NK-92 (cell line): ENCODE results near the gene RBBP9.
A peak's percentile ranks its signal among the peaks of the same experiment; 100 is the strongest.
"Not testable (repeated sequence)": the region's sequence is repeated elsewhere in the genome, so short reads cannot be mapped to it uniquely, and the experiment has no call there.

Source experiments
- DNase-seq: peaks from one replicate; lab custom pipeline; 2025; ENCODE audit not compliant: unreplicated experiment; lab: John Stamatoyannopoulos, UW

Gene RBBP9

GRCh38 chr20:18506744-18507143 is 9.7 kb upstream of the RBBP9 start:
- DNase-seq, result no peak

DNA sequence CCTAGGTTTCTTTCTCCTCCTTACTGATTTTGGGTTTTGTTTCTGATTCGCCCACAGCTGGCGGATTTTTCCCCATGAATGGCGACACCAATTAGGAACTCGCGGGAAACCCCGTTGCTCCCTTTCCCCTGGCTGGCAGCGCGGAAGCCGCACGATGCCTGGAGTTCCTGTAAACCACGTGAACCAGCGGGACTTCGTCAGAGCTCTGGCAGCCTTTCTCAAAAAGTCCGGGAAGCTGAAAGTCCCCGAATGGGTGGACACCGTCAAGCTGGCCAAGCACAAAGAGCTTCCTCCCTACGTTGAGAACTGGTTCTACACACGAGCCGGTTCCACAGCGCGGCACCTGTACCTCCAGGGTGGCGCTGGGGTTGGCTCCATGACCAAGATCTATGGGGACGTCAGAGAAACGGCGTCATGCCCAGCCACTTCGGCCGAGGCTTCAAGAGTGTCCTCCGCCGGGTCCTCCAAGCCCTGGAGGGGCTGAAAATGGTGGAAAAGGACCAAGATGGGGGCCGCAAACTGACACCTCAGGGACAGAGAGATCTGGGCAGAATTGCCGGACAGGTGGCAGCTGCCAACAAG is 7.5 kb upstream of the RBBP9 start:
- DNase-seq, result no peak

DNA sequence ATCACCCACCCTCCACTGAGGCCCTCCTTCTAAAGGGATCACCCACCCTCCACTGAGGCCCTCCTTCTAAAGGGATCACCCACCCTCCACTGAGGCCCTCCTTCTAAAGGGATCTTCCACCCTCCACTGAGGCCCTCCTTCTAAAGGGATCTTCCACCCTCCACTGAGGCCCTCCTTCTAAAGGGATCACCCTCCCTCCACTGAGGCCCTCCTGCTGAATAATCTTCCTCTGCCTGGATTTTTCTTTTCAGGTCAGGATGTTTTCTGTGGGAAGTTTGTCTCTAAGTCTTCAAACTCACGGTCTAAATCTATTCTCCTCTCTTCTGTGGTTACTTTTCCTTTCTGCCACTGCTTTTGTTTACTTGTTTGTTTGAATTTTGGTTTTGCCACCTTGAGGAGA is 4.6 kb upstream of the RBBP9 start:
- not testable (repeated sequence) for DNase-seq

DNA sequence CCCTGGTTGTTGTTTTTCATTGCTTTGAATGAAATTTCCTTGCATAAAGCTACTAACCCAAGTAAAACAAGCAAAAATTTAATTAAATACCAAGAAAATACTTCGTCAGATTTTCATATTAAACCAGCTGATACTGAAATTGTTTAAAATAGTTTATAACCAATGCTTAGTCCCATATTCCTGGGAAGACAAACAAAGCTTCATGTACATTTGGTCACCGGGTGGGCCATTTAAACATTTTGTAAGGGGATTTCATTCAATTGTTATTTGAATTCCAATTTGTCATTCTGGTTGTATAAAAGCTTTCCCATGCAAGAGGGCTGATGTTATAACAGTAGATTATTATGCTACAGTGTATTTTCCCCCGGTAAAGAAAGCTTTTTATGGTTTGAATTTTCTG is 578 bp upstream of the RBBP9 start:
- no peak for DNase-seq

DNA sequence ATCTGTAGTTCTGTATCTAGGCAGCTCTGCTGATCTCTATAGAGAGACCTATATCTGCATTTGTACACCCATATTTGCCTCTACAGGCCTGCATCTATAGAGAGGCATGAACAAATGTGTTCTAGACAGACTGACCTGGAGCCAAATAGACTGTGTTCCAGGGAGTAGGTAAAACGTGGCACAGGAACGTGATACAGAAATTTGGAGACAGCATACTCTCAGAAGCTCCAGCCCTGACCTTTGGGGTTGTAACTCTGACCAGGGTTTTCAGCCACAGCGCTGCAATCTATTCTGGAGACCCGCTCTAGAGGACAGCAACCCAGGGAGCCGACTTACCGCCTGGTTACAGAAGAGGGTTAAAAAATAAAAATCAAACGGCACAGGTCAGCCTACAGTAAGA is 983 bp downstream of the RBBP9 start:
- DNase-seq, result no peak

- DNase-seq, result no peak
Measured at GRCh38 chr20:18488301-18488700, 8.7 kb downstream of the RBBP9 start.

GRCh38 chr20:18481596-18481995 is 15.4 kb downstream of the RBBP9 start:
- no peak for DNase-seq

DNA sequence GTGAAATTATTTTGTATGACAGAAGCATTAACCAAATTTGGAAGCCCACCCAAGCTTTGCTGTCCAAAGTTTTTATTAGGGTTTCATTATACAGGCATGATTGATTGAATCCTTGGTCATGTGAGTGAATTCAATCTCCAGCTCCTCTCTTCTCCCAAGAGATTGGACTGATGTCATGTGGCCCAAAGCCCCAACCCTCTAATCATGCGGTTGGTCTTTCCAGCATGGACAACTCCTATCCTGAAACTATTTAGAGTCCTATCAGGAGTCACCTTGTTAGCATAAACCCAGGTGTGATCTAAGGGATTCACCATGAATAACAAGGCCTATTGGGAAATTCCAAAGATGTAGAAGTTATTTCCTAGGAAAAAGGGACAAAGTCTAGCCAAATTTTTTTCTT is 19.2 kb downstream of the RBBP9 start:
- DNase-seq, result no peak

DNA sequence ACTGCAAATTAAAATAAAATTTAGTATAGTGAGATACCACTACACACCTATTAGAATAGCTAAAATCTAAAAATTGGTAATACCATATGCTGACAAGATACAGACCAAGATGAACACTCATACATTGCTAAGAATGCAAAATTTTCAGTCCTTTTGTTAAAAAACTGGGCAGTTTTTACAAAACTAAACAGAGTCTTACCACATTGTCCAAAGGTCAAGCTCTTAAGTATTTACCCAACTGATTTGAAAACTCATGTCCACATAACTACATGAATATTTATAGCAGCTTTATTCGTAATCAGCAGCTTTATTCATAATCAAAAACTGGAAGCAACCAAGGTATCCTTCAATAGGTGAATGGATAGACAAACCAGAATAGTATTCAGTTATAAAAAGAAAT is 19.8 kb downstream of the RBBP9 start:
- DNase-seq, result no peak

DNA sequence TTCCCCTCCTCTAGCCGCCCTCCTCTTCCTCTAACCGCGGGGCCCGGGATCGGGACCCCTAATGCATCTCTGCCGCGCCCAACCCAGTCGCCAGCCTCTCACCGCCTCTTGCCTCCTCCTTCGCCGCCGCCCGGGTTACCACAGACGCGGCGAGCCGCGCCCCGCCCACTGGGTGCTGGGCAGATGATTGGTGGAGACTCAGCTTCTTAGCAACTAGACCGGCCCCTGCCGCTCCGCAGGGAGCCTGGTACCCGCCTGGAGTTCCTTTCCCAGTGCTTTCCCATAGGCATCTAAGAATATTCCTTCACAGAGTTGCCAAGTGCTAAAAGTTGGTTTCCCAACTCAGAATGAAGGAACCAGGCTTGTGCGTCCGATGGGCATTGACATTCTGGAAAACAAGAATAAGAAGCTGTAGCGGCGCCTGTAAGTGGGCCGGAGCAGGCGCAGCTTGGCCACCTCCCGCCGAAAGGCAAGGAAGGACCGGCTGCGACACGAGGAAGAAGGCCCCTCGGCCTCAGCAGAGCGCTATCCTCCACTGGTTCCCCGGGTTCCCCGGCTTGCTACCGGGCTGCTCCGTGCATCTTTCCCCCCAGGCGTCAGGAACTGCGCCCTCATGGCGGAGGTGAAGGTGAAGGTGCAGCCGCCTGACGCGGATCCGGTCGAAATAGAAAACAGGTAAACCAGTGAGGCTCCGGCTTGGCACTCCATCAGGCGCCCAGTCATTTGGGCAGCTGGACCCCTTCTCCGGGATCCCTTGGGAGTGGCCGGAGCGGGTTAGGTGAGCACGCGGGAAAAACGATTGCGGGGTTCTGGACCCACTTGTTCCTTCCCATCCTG is 29.9 kb downstream of the RBBP9 start, which contains the start of the genes DZANK1 and POLR3F:
Gene DZANK1, minus strand, starts transcription at position 137 of the 837 bp plus-strand sequence. CDS start 1,672 bp downstream, outside the sequence.
Gene POLR3F, plus strand, starts transcription at position 497 of the 837 bp plus-strand sequence. Its CDS starts 117 bp downstream, at position 614.
- DNase-seq, result peak; percentile 32

- DNase-seq, result no peak
Measured at GRCh38 chr20:18466574-18466893, 30.5 kb downstream of the RBBP9 start.

DNA sequence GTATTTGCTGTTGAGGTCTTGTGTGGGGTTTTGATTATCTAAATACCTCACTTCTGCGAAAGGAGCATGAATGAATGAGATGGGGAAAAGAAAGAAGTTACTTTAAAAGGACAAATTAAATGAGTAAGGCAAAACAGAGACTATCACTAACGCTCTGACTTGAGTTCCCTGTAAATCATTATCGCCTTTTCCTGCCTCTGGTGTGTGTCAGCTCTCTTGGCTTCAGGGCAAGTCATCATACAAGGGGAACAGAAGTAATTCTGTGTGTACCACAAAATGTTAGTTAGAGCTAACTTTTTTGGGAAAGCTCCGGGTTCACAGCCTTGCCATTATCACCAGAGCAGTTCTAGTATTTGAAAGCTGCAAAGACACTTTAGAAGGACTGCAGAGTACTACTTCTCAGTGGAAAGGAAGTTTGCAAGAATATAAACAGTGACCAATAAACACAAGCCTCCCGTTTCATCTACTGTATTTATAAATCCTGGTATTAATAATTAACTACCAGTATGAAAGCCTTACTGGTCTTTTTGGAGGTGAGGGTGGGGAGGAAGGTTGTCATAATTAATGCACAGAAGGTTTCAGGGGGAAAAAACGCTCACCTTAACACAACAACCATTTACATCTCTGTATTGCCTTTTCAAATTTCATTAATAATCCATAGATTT is 31.4 kb downstream of the RBBP9 start:
- DNase-seq, result no peak

GRCh38 chr20:18456600-18456999 is 40.4 kb downstream of the RBBP9 start:
- no peak for DNase-seq

DNA sequence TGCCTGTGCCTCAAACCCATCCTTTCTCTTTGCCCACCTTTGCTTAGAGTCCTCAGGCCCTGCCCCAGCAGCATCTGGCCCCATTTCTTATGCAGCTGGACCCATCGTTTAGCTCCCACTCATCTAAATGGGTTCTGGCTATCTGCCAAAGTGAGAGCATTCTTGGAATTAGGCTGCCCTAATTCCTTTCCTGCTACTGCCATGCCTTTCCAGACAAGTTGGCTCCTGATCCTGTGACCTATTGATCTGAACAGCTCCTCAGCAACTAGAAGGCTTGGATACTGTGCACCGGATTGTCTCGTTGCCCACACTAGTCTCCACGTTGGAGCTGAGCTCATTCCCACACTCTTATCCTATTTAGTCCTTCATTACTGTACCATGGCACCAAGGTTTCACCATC is 53.1 kb downstream of the RBBP9 start:
- DNase-seq, result no peak

DNA sequence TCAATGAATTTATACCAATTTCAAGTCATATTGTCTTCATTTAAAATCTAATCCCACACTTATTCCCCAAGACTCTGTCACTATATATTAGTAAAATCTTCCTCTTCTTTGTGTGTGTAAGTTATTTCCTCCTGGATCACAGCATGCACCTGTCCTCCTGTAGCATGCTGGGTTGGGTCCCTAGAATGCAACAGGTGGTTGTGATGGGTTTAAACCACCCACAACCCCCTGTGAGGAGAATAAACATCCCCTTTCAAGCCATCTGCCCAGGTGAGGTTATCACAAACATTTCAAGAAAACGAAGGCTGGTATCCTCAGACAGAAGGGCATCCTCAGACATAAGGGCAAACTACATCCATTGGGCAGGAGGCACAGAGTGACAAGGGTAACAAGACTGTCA is 56.6 kb downstream of the RBBP9 start:
- DNase-seq, result no peak

GRCh38 chr20:18436847-18437246 is 60.2 kb downstream of the RBBP9 start:
- no peak for DNase-seq
